Retinal pigment epithelial cell (primary cell): ENCODE results near the gene ACOX3.

Experiments used
- DNase-seq: peaks from one replicate; pipeline ENCODE4 v3.0.0-alpha.2; 2010; ENCODE audit warnings: low read depth
- H3K4me3 ChIP-seq: 2 replicates; pipeline ENCODE4 v1.5.1; 2011; ENCODE audit warnings: mild to moderate bottlenecking, low read length, control low read depth, moderate library complexity
- CTCF ChIP-seq: conservative IDR thresholded peaks from 2 replicates; pipeline ENCODE4 v1.5.1; 2011; ENCODE audit warnings: low read depth, low read length, control low read depth, inconsistent platforms

Gene ACOX3

GRCh38 chr4:8457646-8458252 lies 17.2 kb upstream of the ACOX3 start:
- no peak for DNase-seq
- TF ChIP-seq CTCF: no peak
- H3K4me3 ChIP-seq: no peak overlapping the region

- TF ChIP-seq CTCF: no peak
- H3K4me3 ChIP-seq: no peak overlapping the region
- no peak for DNase-seq
These were observed 13.4 kb upstream of the ACOX3 start for GRCh38 chr4:8453957-8454356.

- no peak for TF ChIP-seq CTCF
- no peak overlapping the region for H3K4me3 ChIP-seq
- no peak for DNase-seq
These were observed 11.1 kb upstream of the ACOX3 start for GRCh38 chr4:8451440-8452182.

GRCh38 chr4:8446122-8446521 lies 5.6 kb upstream of the ACOX3 start:
- H3K4me3 ChIP-seq: no peak overlapping the region
- DNase-seq: no peak
- no peak for TF ChIP-seq CTCF

- H3K4me3 ChIP-seq: no peak overlapping the region
- no peak for TF ChIP-seq CTCF
- DNase-seq: no peak
These were observed 3.3 kb upstream of the ACOX3 start for GRCh38 chr4:8443801-8444200.

GRCh38 chr4:8442596-8443358 lies 2.3 kb upstream of the ACOX3 start:
- no peak for DNase-seq
- no peak for TF ChIP-seq CTCF
- H3K4me3 ChIP-seq: no peak overlapping the region
